GM19468 (cell line): ENCODE data around the gene PLXDC2.

Experiments used
- ATAC-seq: cut with Tn5 transposase; IDR thresholded peaks from one replicate; pipeline ENCODE4 v1.9.1; 2021; ENCODE audit warnings: mild to moderate bottlenecking, moderate library complexity, moderate number of reproducible peaks; ENCODE audit not compliant: unreplicated experiment; ENCODE audit errors: extremely low read depth

Gene PLXDC2

DNA sequence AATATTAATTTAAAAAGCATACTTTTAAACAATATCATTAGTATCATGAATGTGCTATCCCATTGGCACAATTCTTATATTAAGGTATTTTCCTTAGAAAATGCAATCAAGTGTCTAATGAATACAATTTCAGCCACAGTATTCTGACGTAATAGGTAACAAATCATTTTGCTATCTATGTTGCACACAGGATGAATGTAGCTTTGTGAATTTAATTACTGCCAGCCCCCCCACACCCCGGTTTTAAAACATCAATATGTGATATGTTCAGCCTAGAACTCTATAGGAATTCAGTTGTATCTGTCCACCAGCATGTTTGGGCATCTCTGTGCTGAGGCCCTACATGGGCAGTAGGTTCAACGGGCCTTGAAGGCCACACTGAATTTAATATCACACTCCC, 274.6 kb downstream of the PLXDC2 start:
- ATAC-seq, result no peak

DNA sequence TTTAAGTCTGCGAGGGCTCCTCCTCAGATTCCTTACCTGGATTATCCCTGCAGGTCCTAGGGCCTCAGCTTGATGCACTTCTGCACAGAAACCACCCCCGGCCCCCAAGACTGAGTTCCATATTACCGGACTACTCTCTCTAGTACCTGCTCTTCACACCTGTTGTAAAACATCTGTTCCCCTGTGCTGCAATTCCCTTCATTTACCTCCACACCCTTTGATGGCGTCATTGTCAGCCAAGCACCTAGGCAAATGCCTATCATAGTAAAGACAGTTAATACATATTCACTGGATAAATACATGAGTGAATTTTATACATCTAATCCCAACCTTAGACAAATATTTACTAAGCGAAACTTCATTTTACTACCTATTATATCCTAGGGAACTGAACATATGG, 275.5 kb downstream of the PLXDC2 start:
- no peak for ATAC-seq

DNA sequence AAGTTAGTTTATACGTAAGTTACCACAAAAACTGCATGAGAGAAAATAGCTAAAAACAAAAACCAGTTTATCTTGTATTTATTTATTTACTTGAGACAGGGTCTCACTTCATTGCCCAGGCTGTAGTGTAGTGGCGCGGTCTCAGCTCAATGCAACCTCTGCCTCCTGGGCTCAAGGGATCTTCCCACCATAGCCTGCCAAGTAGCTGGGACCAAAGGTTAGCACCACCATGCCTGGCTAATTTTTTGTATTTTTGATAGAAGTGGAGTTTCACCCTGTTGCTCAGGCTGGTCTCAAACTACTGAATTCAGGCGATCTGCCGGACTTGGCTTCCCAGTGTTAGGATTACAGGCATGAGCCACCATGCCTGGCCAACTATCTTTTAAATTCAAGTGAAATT, 277.4 kb downstream of the PLXDC2 start:
- ATAC-seq, result no peak

DNA sequence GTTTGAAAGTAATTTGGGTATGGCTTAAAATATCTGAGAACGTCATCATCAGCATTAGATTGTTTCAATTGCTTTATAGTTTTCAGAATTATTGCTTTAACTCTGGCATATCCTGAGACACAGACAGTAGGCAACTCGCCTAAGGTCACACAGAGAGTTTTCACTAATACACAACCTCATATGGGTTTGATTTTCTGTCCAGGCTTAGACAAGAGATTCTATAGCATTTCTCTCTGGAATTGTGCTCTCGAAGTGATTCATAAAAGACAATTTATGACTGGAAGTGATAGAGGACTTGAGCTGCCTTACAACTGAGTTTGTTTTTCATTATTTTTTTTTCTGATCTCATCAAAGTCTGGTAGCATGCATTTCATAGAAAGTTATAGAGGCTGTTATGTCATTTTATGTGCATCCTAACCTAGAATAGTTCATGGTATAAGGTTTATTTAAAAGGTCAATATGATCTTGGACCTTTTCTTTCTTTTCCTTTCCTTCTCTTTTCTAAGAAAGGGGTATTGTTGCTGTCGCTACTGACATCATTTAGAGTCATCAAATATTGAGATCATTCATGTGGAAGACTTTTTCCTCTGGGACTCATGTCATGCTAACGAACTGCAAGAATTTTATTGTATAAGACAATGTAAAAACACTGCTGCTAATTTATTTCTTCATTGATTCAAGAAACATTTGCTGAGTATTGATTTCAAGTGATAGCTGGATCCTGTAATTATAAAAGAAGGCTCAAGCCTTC, 278.2 kb downstream of the PLXDC2 start:
- ATAC-seq, result no peak

DNA sequence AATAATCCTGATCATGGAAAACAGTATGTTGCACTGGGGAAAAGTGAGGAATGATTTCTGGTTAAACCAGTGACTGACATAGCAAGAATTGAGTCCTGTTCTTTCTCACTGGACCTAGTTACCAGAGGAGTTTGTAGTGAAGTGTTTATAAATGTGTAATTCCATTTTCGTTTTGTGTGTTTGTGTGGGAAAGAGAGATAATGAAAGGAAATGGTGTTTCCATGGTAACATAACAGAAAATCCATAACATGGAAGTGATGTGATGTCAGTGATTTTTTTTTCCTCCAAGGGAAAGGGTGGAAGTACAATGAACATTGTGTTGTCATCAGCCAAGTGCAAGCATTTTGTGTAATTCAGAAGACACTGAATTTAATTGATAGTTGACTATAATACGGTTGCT, 283.9 kb downstream of the PLXDC2 start:
- ATAC-seq, result no peak

DNA sequence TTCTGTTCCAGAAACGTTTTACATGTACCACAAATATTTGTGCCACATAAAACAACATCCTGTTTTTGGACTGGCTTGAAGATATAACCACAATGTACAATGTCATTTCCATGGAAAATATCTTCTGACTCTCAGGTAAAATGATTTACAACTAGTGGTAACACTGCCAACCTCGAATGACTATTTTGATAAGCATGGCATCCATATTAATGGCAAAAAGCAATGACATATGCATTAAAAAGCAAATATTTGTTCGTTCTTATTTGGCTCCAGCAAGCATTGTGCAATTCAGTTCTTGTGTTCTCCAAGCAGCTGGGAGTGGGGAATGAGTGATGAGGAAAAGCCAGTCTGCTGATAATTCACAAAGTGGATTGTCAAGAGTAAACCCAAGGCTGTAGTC, 289.0 kb downstream of the PLXDC2 start:
- ATAC-seq, result no peak

DNA sequence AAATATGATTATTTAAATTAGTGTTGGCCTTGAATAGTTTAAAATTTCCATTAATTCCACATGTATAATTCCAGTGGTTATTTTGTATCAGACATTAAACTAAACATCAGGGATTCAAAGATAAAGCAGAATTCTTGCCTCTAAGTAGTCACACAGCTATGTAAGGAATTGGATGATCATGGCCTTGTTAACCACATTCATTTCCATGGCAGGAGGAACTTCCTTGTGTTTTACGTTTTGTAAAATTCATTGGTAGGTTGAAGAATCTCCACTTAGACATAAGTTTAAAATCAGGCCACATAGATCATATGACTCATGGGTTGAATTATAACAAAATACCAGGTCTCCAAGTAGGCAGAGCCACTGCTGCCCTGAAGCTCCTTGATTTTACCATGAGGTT, 289.7 kb downstream of the PLXDC2 start:
- ATAC-seq, result no peak

DNA sequence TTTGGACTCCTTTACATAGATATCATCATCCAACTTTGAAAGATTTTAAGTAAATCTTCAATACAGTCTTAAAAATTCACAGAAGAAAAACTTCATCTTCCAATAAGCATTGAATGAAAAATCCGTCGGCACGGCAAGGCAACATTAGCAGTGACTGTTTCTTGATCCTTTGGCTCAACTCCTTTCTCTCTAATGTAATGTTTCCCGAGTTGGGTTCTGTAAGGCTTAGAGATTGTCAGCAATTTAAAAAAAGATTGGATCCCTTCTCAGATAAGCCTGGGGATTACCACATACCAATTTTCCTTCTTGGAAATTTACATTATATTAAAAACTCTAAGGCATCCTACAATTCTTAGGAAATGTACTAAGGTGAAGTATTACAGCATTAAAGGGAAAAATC, 291.8 kb downstream of the PLXDC2 start:
- no peak for ATAC-seq

DNA sequence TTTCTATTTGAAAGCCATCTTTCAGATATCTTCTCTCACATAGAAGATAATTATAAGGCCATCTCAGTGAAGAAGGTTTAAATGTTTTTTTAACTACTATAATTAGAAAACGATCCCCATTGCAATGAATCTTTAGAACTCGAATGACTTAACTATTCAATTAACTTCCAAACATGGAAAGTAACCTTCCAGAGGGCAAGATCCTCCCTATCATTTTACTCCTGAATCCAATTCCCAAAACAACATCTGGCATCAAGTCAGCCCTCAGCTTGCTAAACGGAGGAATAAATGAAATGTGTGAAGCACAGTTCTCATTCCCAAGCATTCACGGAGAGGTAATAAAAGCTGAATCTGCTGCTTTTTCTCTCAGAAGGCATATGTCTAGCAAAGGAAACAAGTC, 293.4 kb downstream of the PLXDC2 start:
- no peak for ATAC-seq

DNA sequence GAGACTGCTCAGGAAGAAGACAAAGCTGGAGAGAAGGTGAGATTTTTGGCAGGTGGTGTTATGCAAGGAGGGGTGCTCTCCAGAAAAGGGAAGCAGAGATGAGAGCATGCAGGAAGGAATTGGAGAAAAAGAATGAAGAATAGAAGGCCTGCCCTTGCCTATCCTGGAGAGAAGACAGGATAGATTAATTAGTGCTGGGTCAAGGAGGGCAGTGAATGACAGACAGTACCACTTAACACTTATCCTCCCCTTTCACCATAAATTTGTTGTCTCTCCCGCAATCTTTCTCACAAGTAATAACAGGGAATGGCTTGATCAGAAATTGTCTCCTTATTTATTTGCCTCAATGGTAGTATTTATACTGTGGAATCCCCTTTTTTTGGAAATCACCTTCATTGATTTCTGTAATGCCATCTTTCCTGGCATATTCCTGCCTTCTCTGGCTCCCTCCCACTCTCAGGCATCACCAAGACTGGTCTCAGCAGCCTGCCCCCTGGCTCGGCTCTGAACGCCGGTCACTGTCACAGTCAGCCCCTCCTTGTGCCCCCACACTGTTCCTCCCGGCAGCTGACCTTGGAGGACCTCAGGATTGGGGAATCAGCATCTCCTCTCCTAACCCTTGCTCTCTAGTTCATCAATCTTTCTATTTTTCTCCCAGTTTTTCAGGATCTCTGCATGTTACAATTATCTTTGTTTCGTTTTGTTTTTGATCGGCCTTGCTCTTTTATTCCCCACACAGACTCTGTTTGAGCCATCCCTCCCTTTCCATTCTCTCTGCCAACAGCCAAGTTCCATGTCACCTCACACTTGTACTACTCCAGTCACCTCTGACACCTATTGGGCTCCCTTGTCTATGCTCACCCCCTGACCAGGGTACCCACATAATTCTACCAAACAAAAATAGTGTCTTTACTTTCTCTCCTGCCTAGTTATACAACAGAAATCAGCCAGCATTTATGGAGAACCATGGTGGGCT, 294.2 kb downstream of the PLXDC2 start:
- ATAC-seq, result no peak

DNA sequence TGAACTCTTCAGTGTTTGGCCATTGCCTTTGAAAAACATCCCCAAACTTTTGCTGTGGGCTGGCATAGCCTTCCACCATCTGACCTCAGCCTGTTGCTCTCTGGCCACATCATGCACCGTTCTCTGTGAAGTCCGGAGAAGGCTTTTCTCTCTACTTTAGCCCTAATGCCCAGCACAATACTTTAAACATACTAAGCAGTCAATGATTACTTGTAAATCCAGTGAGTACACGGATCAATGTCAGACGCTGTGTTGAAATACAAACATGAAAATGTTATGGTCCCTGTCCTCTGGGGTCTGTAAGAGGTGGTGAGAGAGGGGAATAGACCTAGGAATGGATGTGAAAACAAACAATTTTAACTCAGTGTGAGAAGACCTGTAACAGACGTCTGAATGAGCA, 297.9 kb downstream of the PLXDC2 start:
- ATAC-seq, result no peak

DNA sequence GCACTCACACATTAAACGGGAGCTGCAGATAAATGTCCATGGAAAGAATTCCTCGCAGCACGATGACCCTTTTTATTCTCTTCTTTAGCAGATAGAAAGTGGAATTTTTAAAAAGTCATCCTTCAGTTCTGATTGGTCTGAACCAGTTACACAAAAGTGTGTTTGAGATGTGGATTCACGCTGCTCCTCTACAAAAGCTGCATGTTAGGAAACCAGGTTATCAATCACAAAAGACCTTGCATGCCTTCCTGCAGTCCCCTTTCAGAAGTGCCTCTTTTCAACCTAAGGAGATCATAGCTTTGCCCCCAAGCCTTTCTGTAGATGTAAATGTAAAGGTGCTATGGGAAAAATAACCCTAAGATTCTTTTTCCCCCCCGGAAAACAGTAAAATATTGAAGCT, 299.7 kb downstream of the PLXDC2 start:
- ATAC-seq, result no peak

DNA sequence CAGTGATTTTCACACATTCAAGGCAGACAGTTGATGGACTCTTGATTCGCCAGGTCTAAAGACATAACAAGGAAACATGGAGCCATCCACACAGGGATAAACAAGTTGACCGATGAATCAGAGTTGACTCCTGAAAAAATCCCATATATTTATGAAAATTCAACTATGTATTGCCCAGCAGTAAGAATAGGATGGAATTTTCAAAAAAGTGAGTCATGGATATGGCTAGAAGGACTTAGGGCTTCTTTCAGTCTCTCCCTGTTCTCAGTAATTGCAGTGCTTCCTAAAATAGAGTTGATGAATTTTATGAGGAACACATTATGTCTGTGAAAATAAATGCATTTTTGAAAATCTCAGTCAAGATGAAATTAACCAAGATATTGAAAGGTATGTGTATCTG, 301.2 kb downstream of the PLXDC2 start:
- ATAC-seq, result no peak

DNA sequence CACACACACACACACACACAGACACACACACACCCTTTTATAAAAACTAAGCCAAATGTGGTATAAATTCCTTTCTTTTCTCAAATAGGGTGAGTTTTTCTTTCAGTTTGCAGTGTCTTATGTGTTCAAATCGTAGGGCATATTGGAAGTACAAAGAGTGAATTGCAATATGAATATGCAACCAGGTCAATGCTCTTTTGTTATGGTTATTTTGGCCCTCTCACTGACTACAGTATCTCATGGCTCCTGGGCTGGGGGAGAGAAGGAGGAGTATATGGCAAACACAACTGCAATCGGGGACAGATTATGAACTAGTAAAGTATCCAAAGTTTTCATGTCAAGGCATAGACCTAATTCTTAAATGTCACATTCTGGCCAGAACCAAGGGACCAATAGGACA, 301.9 kb downstream of the PLXDC2 start:
- no peak for ATAC-seq

DNA sequence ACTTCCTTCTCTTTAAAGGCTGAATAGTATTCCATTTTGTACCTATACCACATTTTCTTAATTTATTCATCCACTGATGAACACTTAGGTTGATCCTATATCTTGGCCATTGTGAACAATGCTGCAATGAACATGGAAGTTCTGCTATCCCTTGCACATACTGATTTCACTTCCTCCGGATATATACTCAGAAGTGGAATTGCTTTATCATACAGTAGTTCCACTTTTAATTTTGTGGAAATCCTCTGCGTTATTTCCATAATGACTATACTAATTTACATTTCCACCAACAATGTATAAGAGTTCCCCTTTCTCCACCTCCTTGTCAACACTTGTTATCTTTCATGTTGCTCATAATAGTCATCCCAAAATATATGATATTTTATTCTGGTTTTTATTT, 312.6 kb downstream of the PLXDC2 start:
- no peak for ATAC-seq

DNA sequence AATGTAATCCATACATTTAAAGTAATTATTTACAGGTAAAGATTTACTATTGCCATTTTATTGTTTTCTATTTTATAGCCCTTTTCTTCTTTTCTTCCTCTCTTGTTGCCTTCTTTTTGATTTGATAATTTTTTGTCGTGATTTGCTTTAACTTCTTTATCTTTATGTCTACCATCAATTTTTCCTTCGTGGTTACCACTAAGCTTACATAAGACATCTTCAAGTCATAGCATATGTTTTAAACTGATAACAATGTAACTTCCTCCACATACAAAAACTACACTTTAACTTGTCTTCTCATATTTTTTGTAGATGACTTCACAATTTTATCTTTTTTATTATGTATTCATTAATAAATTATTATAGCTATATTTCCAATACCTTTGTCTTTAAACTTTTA, 316.6 kb downstream of the PLXDC2 start:
- no peak for ATAC-seq

DNA sequence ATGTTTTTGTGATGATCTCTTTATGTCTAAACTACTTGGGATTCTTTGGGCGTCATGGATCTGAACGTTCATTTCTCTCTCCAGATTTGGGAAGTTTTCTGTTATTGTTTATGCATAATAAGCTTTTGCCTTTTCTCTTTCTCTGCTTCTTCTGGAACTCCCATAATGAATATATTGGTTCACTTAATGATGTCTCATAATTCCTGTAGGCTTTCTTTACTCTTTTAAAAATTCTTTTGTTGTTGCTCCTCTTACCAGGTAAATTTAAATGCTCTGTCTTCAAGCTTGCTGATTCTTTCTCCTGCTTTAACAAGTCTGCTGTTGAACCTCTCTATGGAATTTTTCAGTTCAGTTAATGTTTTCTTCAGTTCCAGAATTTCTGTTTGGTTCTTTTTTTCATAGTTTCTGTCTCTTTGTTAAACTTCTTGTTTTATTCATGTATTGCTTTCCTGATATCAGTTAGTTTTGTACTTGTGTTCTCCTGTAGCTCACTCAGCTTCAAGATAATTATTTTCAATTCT, 317.5 kb downstream of the PLXDC2 start:
- ATAC-seq, result no peak

DNA sequence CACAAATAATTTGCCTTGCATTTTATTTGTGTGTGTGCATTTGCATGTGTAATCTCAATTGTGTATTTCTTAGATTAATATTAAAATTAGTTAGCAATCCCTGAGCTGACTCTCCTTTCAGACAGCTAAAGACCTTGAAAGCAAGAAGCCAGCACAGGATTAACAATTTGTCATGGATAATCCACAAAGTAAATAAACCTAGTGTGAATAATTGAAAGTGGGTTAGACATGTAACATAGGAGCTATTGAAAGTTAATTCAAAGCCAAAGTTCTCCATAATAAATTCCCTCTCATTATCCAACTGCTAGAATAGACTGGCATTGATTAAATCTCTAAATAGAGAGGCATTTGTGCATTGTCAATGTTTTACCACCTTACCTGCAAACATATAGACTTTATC, 326.1 kb downstream of the PLXDC2 start:
- no peak for ATAC-seq

DNA sequence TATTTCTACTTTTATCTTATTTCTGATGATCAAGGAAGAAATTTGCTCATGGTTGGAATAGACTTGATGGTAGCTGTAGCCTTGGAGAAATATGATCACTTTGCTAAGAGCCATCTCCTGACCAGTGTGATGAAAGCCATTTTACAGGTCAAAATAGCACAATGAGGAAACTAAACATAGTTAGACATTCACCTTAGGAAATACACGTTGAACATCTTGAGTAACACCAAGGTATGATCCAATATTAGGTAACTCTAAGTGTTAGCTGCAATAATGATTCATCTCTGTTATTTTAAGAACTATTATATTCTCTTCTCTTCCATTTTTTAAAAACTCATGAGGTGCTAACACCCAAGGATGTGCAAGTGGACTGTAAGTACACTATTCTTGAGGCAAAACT, 328.0 kb downstream of the PLXDC2 start:
- ATAC-seq, result no peak

DNA sequence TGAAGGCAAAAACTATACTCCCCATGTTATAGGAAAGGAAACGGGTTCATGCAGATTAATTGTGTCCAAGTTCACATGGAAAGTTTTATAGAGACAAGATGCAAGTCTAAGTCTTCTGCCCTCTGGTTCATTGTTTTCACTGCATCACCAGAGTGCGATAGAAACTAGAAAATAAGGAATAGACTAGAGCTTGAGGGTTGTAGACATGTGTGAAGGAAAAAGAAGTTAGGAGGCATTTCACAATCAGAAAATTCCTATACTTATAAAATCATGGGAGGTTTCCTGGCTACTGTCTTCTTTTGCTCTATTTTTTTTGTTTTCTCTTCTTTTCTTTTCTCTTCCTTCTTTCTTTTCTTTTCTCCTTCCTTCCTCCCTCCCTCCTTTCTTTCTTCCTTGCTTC, 329.8 kb downstream of the PLXDC2 start:
- no peak for ATAC-seq

DNA sequence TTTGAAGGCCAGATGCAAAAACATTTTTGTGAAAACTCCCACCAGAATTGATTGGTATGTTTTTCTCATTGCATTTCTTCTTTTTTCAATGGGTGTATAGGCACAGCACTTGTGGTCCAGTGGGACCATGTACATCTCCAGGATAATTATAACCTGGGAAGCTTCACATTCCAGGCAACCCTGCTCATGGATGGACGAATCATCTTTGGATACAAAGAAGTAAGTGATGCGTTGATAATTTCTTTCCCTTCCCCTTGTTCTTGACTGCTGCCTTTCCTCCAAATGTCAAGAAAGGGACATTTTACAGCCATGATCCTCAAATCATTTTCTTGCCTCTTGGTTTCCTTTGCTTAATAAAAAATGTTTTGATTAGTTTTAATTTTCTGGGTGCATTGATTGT, 331.5 kb downstream of the PLXDC2 start:
- no peak for ATAC-seq
